K562 (cell line): ENCODE measurements around the gene RABL2B. TPM values are rescaled to one million over a fixed set of nuclear protein-coding genes. Genes with fewer than 3 reads are reported as not detected.

Experiments
- ATAC-seq: fragments of 200-7000 bp; cut with Tn5 transposase; 3 replicates; pipeline ENCODE4 v1.9.1; 2020; ENCODE audit warnings: moderate library complexity
- BruUV-seq: library from RNA; stranded (reverse); fragments of 400-500 nt; replicated peaks from 2 replicates; lab custom pipeline; 2021; lab: Mats Ljungman, UMichigan
- CTCF ChIA-PET: fragments of 300-600 bp; formaldehyde crosslinking; extraction: SDS; loops from one replicate; lab custom pipeline; 2021; ENCODE audit warnings: low intra/inter-chr PET ratio; lab: Yijun Ruan, JAX
- POLR2A ChIA-PET: fragments of 300-600, 350-650 bp; sonication (Branson Sonifier 250); formaldehyde crosslinking; extraction: SDS; loops from one replicate; lab custom pipeline; 2021; ENCODE audit warnings: antibody characterized with exemption, inconsistent platforms; lab: Yijun Ruan, JAX
- DNase-seq, 4 experiments: peaks; one replicate each; pipeline versions ENCODE4 v3.0.0 to v3.0.0-alpha.2; 2011 to 2018; ENCODE audit warnings: low spot score in 3 of 4, mixed read lengths in 3 of 4; ENCODE audit errors: extremely low read depth in 1 of 4
- FAIRE-seq: peaks from 2 replicates; lab custom pipeline; 2011; peaks lifted over from hg19 to GRCh38; lab: Jason Lieb, UNC
- H2AFZ ChIP-seq: 2 replicates; pipeline ENCODE4 v1.6.0; 2011; ENCODE audit warnings: low read depth, low read length, control low read depth, inconsistent platforms
- H3K27ac ChIP-seq: fragments of 200-600 bp; 3 replicates; pipeline ENCODE4 v1.8.0; 2011; ENCODE audit warnings: low read depth, mild to moderate bottlenecking, control low read depth, inconsistent platforms, low read length, moderate library complexity, mixed read lengths; ENCODE audit errors: extremely low read depth
- H3K27me3 ChIP-seq, 2 experiments: fragments of 300-600 bp in 1 of 2; 2 replicates in 1 of 2; 3 replicates in 1 of 2; pipeline versions ENCODE4 v1.6.0 to v1.8.0; 2011; ENCODE audit warnings: inconsistent platforms in 2 of 2, low read length in 2 of 2, mild to moderate bottlenecking in 1 of 2, mixed read lengths in 1 of 2, moderate library complexity in 1 of 2; ENCODE audit not compliant: control insufficient read depth in 2 of 2, insufficient read depth in 2 of 2
- H3K36me3 ChIP-seq: fragments of 300-600 bp; 3 replicates; pipeline ENCODE4 v1.8.0; 2011; ENCODE audit warnings: mild to moderate bottlenecking, low read length, inconsistent platforms; ENCODE audit not compliant: control insufficient read depth, insufficient read depth
- H3K4me1 ChIP-seq, 2 experiments: fragments of 200-600 bp in 1 of 2; replicated peaks in 1 of 2; 2 replicates in 1 of 2; 3 replicates in 1 of 2; pipeline versions ENCODE4 v1.5.1 to v1.8.0; 2011; ENCODE audit warnings: inconsistent platforms in 2 of 2, low read length in 2 of 2, mild to moderate bottlenecking in 1 of 2, mixed read lengths in 1 of 2, moderate library complexity in 1 of 2; ENCODE audit not compliant: control insufficient read depth in 2 of 2, insufficient read depth in 2 of 2
- H3K4me2 ChIP-seq: 2 replicates; pipeline ENCODE4 v1.6.1; 2011; ENCODE audit warnings: low read length, control low read depth, inconsistent platforms, mixed read lengths; ENCODE audit not compliant: insufficient read depth
- H3K4me3 ChIP-seq: fragments of 200-600 bp; sonication (generic), shearing (Covaris generic); 2 replicates; pipeline ENCODE4 v1.5.1; 2016; ENCODE audit warnings: control low read depth, inconsistent platforms
- H3K79me2 ChIP-seq: fragments of 200-600 bp; 3 replicates; pipeline ENCODE4 v1.8.0; 2011; ENCODE audit warnings: low read length, inconsistent platforms; ENCODE audit not compliant: control insufficient read depth, insufficient read depth
- H3K9ac ChIP-seq, 2 experiments: 2 replicates each; pipeline versions ENCODE4 v1.6.0 to v1.6.1; 2011; ENCODE audit warnings: low read depth in 2 of 2, low read length in 2 of 2, control low read depth in 1 of 2, inconsistent platforms in 1 of 2, mild to moderate bottlenecking in 1 of 2, mixed read lengths in 1 of 2; ENCODE audit not compliant: insufficient read depth in 1 of 2
- H3K9me1 ChIP-seq: one replicate; pipeline ENCODE4 v1.6.0; 2011; ENCODE audit warnings: inconsistent platforms, mild to moderate bottlenecking, low read length, moderate library complexity; ENCODE audit not compliant: control insufficient read depth, insufficient read depth
- H3K9me3 ChIP-seq: replicated peaks from 2 replicates; pipeline ENCODE4 v1.5.1; 2011; ENCODE audit warnings: low read depth, low read length, inconsistent platforms; ENCODE audit not compliant: control insufficient read depth, insufficient read depth
- H4K20me1 ChIP-seq: replicated peaks from 2 replicates; pipeline ENCODE4 v1.6.1; 2011; ENCODE audit warnings: low read length, inconsistent platforms, mixed read lengths; ENCODE audit not compliant: control insufficient read depth, insufficient read depth
- WGBS: fragments of 100-300 bp; shearing (Covaris generic); methylation state at CpG from one replicate; pipeline ENCODE4 v1.1.6; 2016; ENCODE audit warnings: low coverage, mixed read lengths; ENCODE audit not compliant: insufficient coverage; ENCODE audit errors: missing lambda C conversion rate; 5-methylcytosine and 5-hydroxymethylcytosine counted together
- in situ Hi-C: fragments of 300-500 bp; cut with MboI; formaldehyde crosslinking; loops from 4 replicates; pipeline ENCODE4 v1.15.0; 2018; ENCODE audit warnings: inconsistent platforms, mixed read lengths
- intact Hi-C: fragments of 100-400 bp; cut with micrococcal nuclease; formaldehyde crosslinking; loops from 2 replicates; pipeline ENCODE4 v1.14.2; 2022
- polyA plus RNA-seq, 8 experiments: library from polyadenylated mRNA; depleted of rRNA in 4 of 8; stranded (reverse) in 5 of 8; unstranded in 3 of 8; fragments of >200 nt; fragmentation: Nextera tagmentation in 2 of 8; fragmentation: Illumina TruSeq in 1 of 8; extraction: Ambion mirVana in 2 of 8; extraction: Trizol in 1 of 8; gene quantifications; 2 replicates each; pipeline versions ENCODE4 v1.2.1 to v1.2.3, GENCODE V29; 2011 to 2014; ENCODE audit warnings: inconsistent platforms in 1 of 8, missing spikeins in 1 of 8
- total RNA-seq, 7 experiments: library from RNA; depleted of rRNA in 6 of 7; stranded (reverse); fragments of >200 nt in 6 of 7; fragmentation: Illumina TruSeq in 2 of 7; extraction: Trizol in 2 of 7; gene quantifications; 2 replicates each; pipeline versions ENCODE4 v1.2.1 to v1.2.3, GENCODE V29; 2011 to 2021; ENCODE audit warnings: low replicate concordance in 1 of 7
- TF ChIP-seq, protein P1 (sequence below): fragments of 250-450 bp; sonication (Bioruptor Pico); IDR thresholded peaks from 2 replicates; pipeline ENCODE4 v1.8.0; 2021; ENCODE audit warnings: mild to moderate bottlenecking, moderate library complexity
- TF ChIP-seq, protein P2 (sequence below): fragments of 450-650 bp; IDR thresholded peaks from 2 replicates; pipeline ENCODE4 v1.6.1; 2016; ENCODE audit warnings: mild to moderate bottlenecking, moderate library complexity
- TF ChIP-seq, protein P3 (sequence below): sonication (generic); formaldehyde crosslinking; IDR thresholded peaks from 2 replicates; pipeline ENCODE4 v1.8.0; 2023; ENCODE audit warnings: mild to moderate bottlenecking, missing genetic modification reagents

RABL2B gene
- total and polyA plus RNA-seq, 9 of the 15 experiments (the other 6 are each of a cell fraction or from before 2014, with no cell fraction given): 0.76 to 8.5 (median 3.6) TPM

DNA sequence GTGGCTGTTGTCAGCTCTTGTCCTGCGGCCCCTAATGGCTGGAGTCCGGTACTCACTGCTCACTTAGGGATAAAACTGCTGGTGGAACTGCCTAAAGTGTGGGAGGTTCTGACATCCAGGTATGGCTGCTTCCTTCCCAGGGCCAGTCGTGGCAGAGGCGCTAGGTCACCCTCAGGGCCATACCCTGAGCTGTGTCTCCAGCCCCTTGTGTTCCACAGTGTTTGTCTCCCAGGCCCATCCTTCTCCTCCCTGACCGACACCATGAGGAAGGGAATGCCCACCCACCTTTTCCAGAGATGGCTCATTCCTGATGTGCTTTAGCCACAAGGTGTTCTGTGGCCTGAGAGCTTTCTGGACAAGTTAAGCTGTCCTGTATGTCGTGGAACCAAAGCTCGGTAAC lies 57.8 kb downstream of the RABL2B start:
- WGBS: 0% methylated on average over 5 of the region's 7 CpGs
- no peaks in the 10 kb centered on the region for H4K20me1 ChIP-seq
- H3K4me3 ChIP-seq: no peak overlapping the region
- intact Hi-C loops (no loop called here), in situ Hi-C loops (no loop called here)
- H3K36me3 ChIP-seq: no peaks in the 10 kb centered on the region
- no peak overlapping the region for H3K27ac ChIP-seq
- no peaks in the 10 kb centered on the region for H3K9me1 ChIP-seq
- H3K27me3 ChIP-seq: peaks cover 14 to 62% of the 10 kb centered on the region in 2 experiments; a peak in 3 of 5 replicates
- ATAC-seq (no peak; the same call in 1 of the 3 replicates), FAIRE-seq (no peak), DNase-seq (no peak)
- H3K4me2 ChIP-seq: no peak overlapping the region
- H2AFZ ChIP-seq: no peak overlapping the region
- CTCF ChIA-PET: no interaction called here
- H3K79me2 ChIP-seq: no peaks in the 10 kb centered on the region
- peaks cover 0 to 3% of the 10 kb centered on the region in 2 experiments; a peak in 1 of 5 replicates for H3K4me1 ChIP-seq
- no peak overlapping the region for H3K9ac ChIP-seq
- BruUV-seq: no TSS peak
- no peaks in the 10 kb centered on the region for H3K9me3 ChIP-seq
- POLR2A ChIA-PET: no interaction called here
- TF ChIP-seq, protein P1, sequence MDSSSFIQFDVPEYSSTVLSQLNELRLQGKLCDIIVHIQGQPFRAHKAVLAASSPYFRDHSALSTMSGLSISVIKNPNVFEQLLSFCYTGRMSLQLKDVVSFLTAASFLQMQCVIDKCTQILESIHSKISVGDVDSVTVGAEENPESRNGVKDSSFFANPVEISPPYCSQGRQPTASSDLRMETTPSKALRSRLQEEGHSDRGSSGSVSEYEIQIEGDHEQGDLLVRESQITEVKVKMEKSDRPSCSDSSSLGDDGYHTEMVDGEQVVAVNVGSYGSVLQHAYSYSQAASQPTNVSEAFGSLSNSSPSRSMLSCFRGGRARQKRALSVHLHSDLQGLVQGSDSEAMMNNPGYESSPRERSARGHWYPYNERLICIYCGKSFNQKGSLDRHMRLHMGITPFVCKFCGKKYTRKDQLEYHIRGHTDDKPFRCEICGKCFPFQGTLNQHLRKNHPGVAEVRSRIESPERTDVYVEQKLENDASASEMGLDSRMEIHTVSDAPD (CRISPR knock-in tag): no peak
- TF ChIP-seq, protein P2, sequence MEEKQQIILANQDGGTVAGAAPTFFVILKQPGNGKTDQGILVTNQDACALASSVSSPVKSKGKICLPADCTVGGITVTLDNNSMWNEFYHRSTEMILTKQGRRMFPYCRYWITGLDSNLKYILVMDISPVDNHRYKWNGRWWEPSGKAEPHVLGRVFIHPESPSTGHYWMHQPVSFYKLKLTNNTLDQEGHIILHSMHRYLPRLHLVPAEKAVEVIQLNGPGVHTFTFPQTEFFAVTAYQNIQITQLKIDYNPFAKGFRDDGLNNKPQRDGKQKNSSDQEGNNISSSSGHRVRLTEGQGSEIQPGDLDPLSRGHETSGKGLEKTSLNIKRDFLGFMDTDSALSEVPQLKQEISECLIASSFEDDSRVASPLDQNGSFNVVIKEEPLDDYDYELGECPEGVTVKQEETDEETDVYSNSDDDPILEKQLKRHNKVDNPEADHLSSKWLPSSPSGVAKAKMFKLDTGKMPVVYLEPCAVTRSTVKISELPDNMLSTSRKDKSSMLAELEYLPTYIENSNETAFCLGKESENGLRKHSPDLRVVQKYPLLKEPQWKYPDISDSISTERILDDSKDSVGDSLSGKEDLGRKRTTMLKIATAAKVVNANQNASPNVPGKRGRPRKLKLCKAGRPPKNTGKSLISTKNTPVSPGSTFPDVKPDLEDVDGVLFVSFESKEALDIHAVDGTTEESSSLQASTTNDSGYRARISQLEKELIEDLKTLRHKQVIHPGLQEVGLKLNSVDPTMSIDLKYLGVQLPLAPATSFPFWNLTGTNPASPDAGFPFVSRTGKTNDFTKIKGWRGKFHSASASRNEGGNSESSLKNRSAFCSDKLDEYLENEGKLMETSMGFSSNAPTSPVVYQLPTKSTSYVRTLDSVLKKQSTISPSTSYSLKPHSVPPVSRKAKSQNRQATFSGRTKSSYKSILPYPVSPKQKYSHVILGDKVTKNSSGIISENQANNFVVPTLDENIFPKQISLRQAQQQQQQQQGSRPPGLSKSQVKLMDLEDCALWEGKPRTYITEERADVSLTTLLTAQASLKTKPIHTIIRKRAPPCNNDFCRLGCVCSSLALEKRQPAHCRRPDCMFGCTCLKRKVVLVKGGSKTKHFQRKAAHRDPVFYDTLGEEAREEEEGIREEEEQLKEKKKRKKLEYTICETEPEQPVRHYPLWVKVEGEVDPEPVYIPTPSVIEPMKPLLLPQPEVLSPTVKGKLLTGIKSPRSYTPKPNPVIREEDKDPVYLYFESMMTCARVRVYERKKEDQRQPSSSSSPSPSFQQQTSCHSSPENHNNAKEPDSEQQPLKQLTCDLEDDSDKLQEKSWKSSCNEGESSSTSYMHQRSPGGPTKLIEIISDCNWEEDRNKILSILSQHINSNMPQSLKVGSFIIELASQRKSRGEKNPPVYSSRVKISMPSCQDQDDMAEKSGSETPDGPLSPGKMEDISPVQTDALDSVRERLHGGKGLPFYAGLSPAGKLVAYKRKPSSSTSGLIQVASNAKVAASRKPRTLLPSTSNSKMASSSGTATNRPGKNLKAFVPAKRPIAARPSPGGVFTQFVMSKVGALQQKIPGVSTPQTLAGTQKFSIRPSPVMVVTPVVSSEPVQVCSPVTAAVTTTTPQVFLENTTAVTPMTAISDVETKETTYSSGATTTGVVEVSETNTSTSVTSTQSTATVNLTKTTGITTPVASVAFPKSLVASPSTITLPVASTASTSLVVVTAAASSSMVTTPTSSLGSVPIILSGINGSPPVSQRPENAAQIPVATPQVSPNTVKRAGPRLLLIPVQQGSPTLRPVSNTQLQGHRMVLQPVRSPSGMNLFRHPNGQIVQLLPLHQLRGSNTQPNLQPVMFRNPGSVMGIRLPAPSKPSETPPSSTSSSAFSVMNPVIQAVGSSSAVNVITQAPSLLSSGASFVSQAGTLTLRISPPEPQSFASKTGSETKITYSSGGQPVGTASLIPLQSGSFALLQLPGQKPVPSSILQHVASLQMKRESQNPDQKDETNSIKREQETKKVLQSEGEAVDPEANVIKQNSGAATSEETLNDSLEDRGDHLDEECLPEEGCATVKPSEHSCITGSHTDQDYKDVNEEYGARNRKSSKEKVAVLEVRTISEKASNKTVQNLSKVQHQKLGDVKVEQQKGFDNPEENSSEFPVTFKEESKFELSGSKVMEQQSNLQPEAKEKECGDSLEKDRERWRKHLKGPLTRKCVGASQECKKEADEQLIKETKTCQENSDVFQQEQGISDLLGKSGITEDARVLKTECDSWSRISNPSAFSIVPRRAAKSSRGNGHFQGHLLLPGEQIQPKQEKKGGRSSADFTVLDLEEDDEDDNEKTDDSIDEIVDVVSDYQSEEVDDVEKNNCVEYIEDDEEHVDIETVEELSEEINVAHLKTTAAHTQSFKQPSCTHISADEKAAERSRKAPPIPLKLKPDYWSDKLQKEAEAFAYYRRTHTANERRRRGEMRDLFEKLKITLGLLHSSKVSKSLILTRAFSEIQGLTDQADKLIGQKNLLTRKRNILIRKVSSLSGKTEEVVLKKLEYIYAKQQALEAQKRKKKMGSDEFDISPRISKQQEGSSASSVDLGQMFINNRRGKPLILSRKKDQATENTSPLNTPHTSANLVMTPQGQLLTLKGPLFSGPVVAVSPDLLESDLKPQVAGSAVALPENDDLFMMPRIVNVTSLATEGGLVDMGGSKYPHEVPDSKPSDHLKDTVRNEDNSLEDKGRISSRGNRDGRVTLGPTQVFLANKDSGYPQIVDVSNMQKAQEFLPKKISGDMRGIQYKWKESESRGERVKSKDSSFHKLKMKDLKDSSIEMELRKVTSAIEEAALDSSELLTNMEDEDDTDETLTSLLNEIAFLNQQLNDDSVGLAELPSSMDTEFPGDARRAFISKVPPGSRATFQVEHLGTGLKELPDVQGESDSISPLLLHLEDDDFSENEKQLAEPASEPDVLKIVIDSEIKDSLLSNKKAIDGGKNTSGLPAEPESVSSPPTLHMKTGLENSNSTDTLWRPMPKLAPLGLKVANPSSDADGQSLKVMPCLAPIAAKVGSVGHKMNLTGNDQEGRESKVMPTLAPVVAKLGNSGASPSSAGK: no peak
- TF ChIP-seq, protein P3, sequence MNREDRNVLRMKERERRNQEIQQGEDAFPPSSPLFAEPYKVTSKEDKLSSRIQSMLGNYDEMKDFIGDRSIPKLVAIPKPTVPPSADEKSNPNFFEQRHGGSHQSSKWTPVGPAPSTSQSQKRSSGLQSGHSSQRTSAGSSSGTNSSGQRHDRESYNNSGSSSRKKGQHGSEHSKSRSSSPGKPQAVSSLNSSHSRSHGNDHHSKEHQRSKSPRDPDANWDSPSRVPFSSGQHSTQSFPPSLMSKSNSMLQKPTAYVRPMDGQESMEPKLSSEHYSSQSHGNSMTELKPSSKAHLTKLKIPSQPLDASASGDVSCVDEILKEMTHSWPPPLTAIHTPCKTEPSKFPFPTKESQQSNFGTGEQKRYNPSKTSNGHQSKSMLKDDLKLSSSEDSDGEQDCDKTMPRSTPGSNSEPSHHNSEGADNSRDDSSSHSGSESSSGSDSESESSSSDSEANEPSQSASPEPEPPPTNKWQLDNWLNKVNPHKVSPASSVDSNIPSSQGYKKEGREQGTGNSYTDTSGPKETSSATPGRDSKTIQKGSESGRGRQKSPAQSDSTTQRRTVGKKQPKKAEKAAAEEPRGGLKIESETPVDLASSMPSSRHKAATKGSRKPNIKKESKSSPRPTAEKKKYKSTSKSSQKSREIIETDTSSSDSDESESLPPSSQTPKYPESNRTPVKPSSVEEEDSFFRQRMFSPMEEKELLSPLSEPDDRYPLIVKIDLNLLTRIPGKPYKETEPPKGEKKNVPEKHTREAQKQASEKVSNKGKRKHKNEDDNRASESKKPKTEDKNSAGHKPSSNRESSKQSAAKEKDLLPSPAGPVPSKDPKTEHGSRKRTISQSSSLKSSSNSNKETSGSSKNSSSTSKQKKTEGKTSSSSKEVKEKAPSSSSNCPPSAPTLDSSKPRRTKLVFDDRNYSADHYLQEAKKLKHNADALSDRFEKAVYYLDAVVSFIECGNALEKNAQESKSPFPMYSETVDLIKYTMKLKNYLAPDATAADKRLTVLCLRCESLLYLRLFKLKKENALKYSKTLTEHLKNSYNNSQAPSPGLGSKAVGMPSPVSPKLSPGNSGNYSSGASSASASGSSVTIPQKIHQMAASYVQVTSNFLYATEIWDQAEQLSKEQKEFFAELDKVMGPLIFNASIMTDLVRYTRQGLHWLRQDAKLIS: no peak
